Activated CD4-positive, alpha-beta T cell treated with anti-CD3 and anti-CD28 coated beads, Interleukin-2, amount 10 ng/mL, durations not matched to agents 7 days and 5 days (primary cell): Measurements from ENCODE around the gene MELTF. TPM values are rescaled to one million over a fixed set of nuclear protein-coding genes. Genes with fewer than 3 reads are reported as not detected.

Experiments used
- CTCF ChIA-PET: fragments of 350-600 bp; sonication (Branson Sonifier 250); formaldehyde crosslinking; loops from one replicate; lab custom pipeline; 2021; ENCODE audit warnings: antibody characterized with exemption; lab: Charles Lee
- POLR2A ChIA-PET: fragments of 350-600 bp; sonication (Branson Sonifier 250); formaldehyde crosslinking; loops from one replicate; lab custom pipeline; 2021; ENCODE audit warnings: antibody characterized with exemption; lab: Charles Lee
- DNase-seq: peaks from one replicate; pipeline ENCODE4 v3.0.0-alpha.2; 2020
- H3K27ac Mint-ChIP-seq: one replicate; pipeline ENCODE4 v1.8.0; 2021; ENCODE audit warnings: mild to moderate bottlenecking, moderate library complexity, mixed read lengths
- H3K27me3 Mint-ChIP-seq: one replicate; pipeline ENCODE4 v1.8.0; 2021; ENCODE audit warnings: mixed read lengths
- H3K36me3 Mint-ChIP-seq: one replicate; pipeline ENCODE4 v1.8.0; 2021; ENCODE audit warnings: low read depth, mixed read lengths
- H3K4me1 Mint-ChIP-seq: one replicate; pipeline ENCODE4 v1.8.0; 2021; ENCODE audit warnings: mixed read lengths
- H3K4me3 Mint-ChIP-seq: one replicate; pipeline ENCODE4 v1.8.0; 2021; ENCODE audit warnings: mild to moderate bottlenecking, moderate library complexity, mixed read lengths
- H3K9me3 Mint-ChIP-seq: one replicate; pipeline ENCODE4 v1.8.0; 2021; ENCODE audit warnings: mixed read lengths
- total RNA-seq, 2 experiments: library from RNA; stranded (reverse); gene quantifications; one replicate each; pipeline ENCODE4 v1.2.3, GENCODE V29; 2021

The MELTF gene
- total RNA-seq, 2 experiments from 2014 or later = 4.8 to 6.4 TPM

DNA sequence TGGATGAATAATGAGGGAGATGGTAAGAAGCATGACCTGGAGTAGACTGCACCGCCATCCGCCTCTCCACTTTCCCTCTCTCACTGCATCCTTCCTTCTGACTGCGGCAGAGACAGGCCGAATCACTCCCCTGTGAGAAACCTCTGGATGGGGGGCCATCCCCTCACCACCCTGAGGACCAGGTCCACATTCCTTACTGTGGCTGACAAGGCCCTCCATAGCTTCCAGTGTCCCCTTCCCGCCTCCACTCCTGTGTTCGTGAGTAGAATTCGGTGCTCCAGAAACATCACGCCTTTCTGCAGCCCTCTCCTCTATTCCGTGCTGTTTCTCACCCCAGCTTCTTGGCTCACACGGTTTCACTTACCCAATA is 63.8 kb downstream of the MELTF start:
- H3K4me3 Mint-ChIP-seq = no peak overlapping the region
- CTCF ChIA-PET = interaction anchor here (0.6 to 1.3 kb wide), 2 partner anchors 23 to 328 kb away, joined by 3 read pairs; partner anchors contain the start of gene NCBP2
- POLR2A ChIA-PET = no interaction called here
- H3K27me3 Mint-ChIP-seq = peaks cover 11% of the 10 kb centered on the region
- no peak overlapping the region for H3K27ac Mint-ChIP-seq
- no peaks in the 10 kb centered on the region for H3K9me3 Mint-ChIP-seq
- peaks cover 12% of the 10 kb centered on the region for H3K36me3 Mint-ChIP-seq
- no peak for DNase-seq
- H3K4me1 Mint-ChIP-seq = peaks cover 18% of the 10 kb centered on the region

DNA sequence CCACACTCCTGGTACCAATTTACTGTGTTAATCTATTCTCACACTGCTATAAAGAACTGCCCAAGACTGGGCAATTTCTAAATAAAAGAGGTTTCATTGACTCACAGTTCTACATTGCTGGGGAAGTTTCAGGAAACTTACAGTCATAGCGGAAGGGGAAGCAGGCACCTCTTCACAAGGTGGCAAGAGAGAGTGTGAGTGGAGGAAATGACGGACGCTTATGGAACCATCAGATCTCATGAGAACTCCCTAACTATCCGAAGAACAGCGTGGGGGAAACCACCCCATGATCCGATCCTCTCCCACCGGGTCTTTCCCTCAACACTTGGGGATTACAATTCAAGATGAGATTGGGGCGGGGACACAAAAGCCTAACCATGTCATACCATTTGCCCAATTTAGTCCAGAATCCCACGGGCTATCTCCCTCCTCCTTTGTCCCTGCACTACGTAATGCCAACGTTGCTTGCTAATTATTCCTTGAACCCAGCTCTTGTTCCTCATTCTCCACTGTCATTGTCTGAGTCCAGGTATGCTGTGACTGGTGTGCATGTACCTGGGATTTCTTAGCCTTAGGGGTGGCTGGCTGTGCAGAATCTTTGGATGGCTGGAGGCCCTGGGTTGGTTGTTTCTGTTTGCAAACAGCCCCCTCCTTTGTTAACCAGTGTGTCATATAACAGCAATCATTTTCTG is 64.4 kb downstream of the MELTF start:
- CTCF ChIA-PET = interaction anchor here (0.6 kb wide), 1 partner anchor 327 kb away, joined by 3 read pairs; no protein-coding TSS in a partner anchor

GRCh38 chr3:196963631-196963953 is 66.0 kb downstream of the MELTF start:
- ChIA-PET CTCF (no interaction called here), POLR2A (no interaction called here)
- Mint-ChIP-seq H3K27ac (no peak overlapping the region), H3K4me3 (no peak overlapping the region), H3K4me1 (peaks cover 11% of the 10 kb centered on the region), H3K36me3 (peaks cover 12% of the 10 kb centered on the region), H3K9me3 (no peaks in the 10 kb centered on the region), H3K27me3 (peaks cover 4% of the 10 kb centered on the region)
- no peak for DNase-seq

More for the DNA sequence above, 64.4 kb downstream of the MELTF start:
- Mint-ChIP-seq H3K27me3 (peaks cover 6% of the 10 kb centered on the region), H3K36me3 (peaks cover 12% of the 10 kb centered on the region), H3K9me3 (no peaks in the 10 kb centered on the region), H3K4me1 (peaks cover 14% of the 10 kb centered on the region), H3K4me3 (no peak overlapping the region), H3K27ac (no peak overlapping the region)
- POLR2A ChIA-PET = no interaction called here
- DNase-seq = no peak

GRCh38 chr3:196962930-196963630 is 66.5 kb downstream of the MELTF start:
- ChIA-PET CTCF (no interaction called here), POLR2A (no interaction called here)

DNA sequence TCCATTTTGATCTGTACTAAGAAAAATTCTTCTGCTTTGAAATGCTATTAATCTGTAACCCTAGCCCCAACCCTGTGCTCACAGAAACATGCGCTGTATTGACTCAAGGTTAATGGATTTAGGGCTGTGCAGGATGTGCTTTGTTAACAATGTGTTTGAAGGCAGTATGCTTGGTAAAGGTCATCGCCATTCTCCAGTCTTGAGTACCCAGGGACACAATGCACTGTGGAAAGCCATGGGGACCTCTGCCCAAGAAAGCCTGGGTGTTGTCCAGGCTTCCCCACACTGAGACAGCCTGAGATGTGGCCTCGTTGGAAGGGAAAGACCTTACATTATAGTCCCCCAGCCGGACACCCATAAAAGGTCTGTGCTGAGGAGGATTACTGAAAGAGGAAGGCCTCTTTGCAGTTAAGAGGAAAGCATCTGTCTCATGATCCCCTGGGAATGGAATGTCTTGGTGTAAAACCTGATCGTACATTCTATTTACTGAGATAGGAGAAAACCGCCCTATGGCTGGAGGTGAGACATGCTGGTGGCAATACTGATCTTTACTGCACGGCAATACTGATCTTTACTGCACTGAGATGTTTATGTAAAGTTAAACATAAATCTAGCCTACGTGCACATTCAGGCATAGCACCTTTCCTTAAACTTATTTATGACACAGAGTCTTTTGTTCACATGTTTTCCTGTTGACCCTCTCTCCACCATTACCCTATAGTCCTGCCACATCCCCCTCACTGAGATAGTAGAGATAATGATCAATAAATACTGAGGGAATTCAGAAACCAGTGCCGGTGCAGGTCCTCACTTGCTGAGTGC is 67.3 kb downstream of the MELTF start:
- Mint-ChIP-seq H3K9me3 (no peaks in the 10 kb centered on the region), H3K4me1 (peaks cover 3% of the 10 kb centered on the region), H3K36me3 (peaks cover 10% of the 10 kb centered on the region), H3K27me3 (no peaks in the 10 kb centered on the region), H3K4me3 (no peak overlapping the region), H3K27ac (no peak overlapping the region)
- DNase-seq = no peak
- POLR2A ChIA-PET = no interaction called here
- CTCF ChIA-PET = no interaction called here

More at GRCh38 chr3:196962930-196963630, 66.5 kb downstream of the MELTF start:
- no peaks in the 10 kb centered on the region for H3K9me3 Mint-ChIP-seq
- DNase-seq = no peak
- peaks cover 12% of the 10 kb centered on the region for H3K36me3 Mint-ChIP-seq
- no peak overlapping the region for H3K27ac Mint-ChIP-seq
- H3K4me1 Mint-ChIP-seq = peaks cover 9% of the 10 kb centered on the region
- peaks cover 4% of the 10 kb centered on the region for H3K27me3 Mint-ChIP-seq
- H3K4me3 Mint-ChIP-seq = no peak overlapping the region

DNA sequence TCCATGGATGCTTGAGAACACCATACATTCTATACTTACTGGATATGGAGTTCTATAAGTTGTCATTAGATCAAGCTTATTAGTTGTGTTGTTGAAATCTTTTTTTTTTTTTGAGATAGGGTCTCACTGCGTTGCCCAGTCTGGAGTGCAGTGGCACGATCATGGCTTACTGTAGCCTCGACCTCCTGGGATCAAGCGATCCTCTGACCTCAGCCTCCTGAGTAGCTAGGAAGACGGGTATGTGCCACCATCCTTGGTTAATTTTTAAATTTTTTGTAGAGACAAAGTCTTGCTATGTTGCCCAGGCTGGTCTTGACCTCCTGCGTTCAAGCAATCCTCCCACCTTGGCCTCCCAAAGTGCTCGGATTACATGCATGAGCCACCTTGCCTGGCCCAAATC is 74.8 kb downstream of the MELTF start:
- H3K4me1 Mint-ChIP-seq = no peaks in the 10 kb centered on the region
- no peak overlapping the region for H3K4me3 Mint-ChIP-seq
- ChIA-PET POLR2A (no interaction called here), CTCF (interaction anchor here (0.6 to 2.5 kb wide), 3 partner anchors 12 to 565 kb away, joined by 3 to 14 read pairs (median 3); partner anchors contain the start of gene NCBP2)
- H3K27me3 Mint-ChIP-seq = peaks cover 10% of the 10 kb centered on the region
- no peaks in the 10 kb centered on the region for H3K9me3 Mint-ChIP-seq
- DNase-seq = no peak
- no peak overlapping the region for H3K27ac Mint-ChIP-seq
- no peaks in the 10 kb centered on the region for H3K36me3 Mint-ChIP-seq

Other genes starting within 250 kb of the MELTF start
- 10 to 100 TPM; 31.1 to 32.4 TPM for gene SENP5, start 161.9 kb downstream of the MELTF start, total RNA-seq
- 10 to 100 TPM; 53.4 to 57.1 TPM for gene NCBP2, start 87.3 kb downstream of the MELTF start, total RNA-seq
- 1 to 10 TPM; 2.6 to 2.7 TPM for gene PIGZ, start 61.0 kb downstream of the MELTF start, total RNA-seq